Right kidney (tissue), 1 donor: ENCODE results near the gene NPW.
A peak's percentile ranks its signal among the peaks of the same experiment; 100 is the strongest.

Experiments used
- DNase-seq: peaks from one replicate; pipeline ENCODE4 v3.0.0-alpha.2; 2016

Gene NPW

GRCh38 chr16:1983544-1984346 is 35.8 kb upstream of the NPW start, which contains the start of gene GFER:
GFER (plus strand) TSS chr16:1984193; CDS start chr16:1984219, 26 bp downstream.
- peak; percentile 91 for DNase-seq

GRCh38 chr16:1984347-1985225 is 35.0 kb upstream of the NPW start:
- DNase-seq = peak; percentile 54

GRCh38 chr16:1985466-1986150 is 34.0 kb upstream of the NPW start:
- DNase-seq = no peak

GRCh38 chr16:1987198-1987597 is 32.4 kb upstream of the NPW start:
- no peak for DNase-seq

- no peak for DNase-seq
Measured at GRCh38 chr16:1989209-1990100, 30.1 kb upstream of the NPW start, which contains the start of gene SYNGR3. SYNGR3 (plus strand) TSS chr16:1989970; CDS start chr16:1990103, 133 bp downstream.

- no peak for DNase-seq
Measured at GRCh38 chr16:1990101-1990350, 29.6 kb upstream of the NPW start.

GRCh38 chr16:1990351-1991134 is 29.0 kb upstream of the NPW start:
- DNase-seq = peak; percentile 56

- peak; percentile 48 for DNase-seq
Measured at GRCh38 chr16:1991135-1991551, 28.4 kb upstream of the NPW start.

- no peak for DNase-seq
Measured at GRCh38 chr16:1991588-1991947, 28.0 kb upstream of the NPW start.

- peak; percentile 78 for DNase-seq
Measured at GRCh38 chr16:1991948-1992703, 27.5 kb upstream of the NPW start.

- peak; percentile 35 for DNase-seq
Measured at GRCh38 chr16:1992704-1993317, 26.8 kb upstream of the NPW start.

- DNase-seq = peak; percentile 25
Measured at GRCh38 chr16:1993731-1994131, 25.9 kb upstream of the NPW start.

GRCh38 chr16:1997494-1998359 is 21.9 kb upstream of the NPW start:
- no peak for DNase-seq

GRCh38 chr16:1998360-1998835 is 21.2 kb upstream of the NPW start:
- DNase-seq = no peak

- no peak for DNase-seq
Measured at GRCh38 chr16:1998852-1999801, 20.5 kb upstream of the NPW start.

- DNase-seq = no peak
Measured at GRCh38 chr16:1999866-2000514, 19.6 kb upstream of the NPW start.

- no peak for DNase-seq
Measured at GRCh38 chr16:2001035-2001434, 18.6 kb upstream of the NPW start.
